Heart right ventricle (tissue), 16 donors: ENCODE results near the gene VCAN. TPM values are rescaled to one million over a fixed set of nuclear protein-coding genes. Genes with fewer than 3 reads are reported as not detected.

Source experiments
- ATAC-seq, 8 donors: fragments of 200-7000 bp; cut with Tn5 transposase; one replicate each; pipeline ENCODE4 v1.9.1; 2020; ENCODE audit warnings: mild to moderate bottlenecking in 8 of 8, moderate library complexity in 8 of 8, moderate number of reproducible peaks in 1 of 8
- DNase-seq, 2 donors: peaks; one replicate each; pipeline ENCODE4 v3.0.0-alpha.2; 2020
- H3K27ac ChIP-seq, 10 donors: fragments of 200-600 bp; sonication (generic) in 2 of 10; one replicate each; pipeline versions ENCODE4 v1.5.0 to v1.8.0; 2020 to 2022; ENCODE audit warnings: mild to moderate bottlenecking in 3 of 10
- H3K27me3 ChIP-seq, 7 donors: fragments of 200-600 bp; one replicate each; pipeline ENCODE4 v1.8.0; 2021 to 2022; ENCODE audit warnings: mild to moderate bottlenecking in 2 of 7
- H3K36me3 ChIP-seq, 9 donors: fragments of 200-600 bp; sonication (generic) in 1 of 9; one replicate each; pipeline versions ENCODE4 v1.5.0 to v1.8.0; 2020 to 2022; ENCODE audit warnings: mild to moderate bottlenecking in 2 of 9
- H3K4me1 ChIP-seq, 9 donors: fragments of 200-600 bp; sonication (generic) in 1 of 9; one replicate each; pipeline versions ENCODE4 v1.5.0 to v1.8.0; 2020 to 2022; ENCODE audit warnings: mild to moderate bottlenecking in 4 of 9
- H3K4me3 ChIP-seq, 10 donors: fragments of 200-600 bp; sonication (generic) in 2 of 10; one replicate each; pipeline versions ENCODE4 v1.5.0 to v1.8.0; 2020 to 2022; ENCODE audit warnings: mild to moderate bottlenecking in 7 of 10, moderate library complexity in 2 of 10
- H3K9me3 ChIP-seq, 11 donors: fragments of 200-600 bp in 10 of 11; sonication (generic) in 2 of 11; one replicate each; pipeline versions ENCODE4 v1.5.0 to v1.8.0; 2013 to 2022; ENCODE audit warnings: mild to moderate bottlenecking in 2 of 11, control low read depth in 1 of 11, moderate library complexity in 1 of 11
- CTCF ChIP-seq, 9 donors: fragments of 200-600 bp; sonication (generic) in 2 of 9; IDR thresholded peaks; one replicate each; pipeline versions ENCODE4 v1.5.0 to v1.8.0; 2021 to 2022; ENCODE audit warnings: antibody characterized with exemption in 9 of 9, mild to moderate bottlenecking in 5 of 9, moderate library complexity in 1 of 9
- WGBS, 2 donors: extraction: QIAGEN DNeasy Blood & Tissue Kit; methylation state at CpG; one replicate each; pipeline ENCODE4 v1.1.7; 2013; ENCODE audit warnings: inconsistent platforms in 1 of 2; 5-methylcytosine and 5-hydroxymethylcytosine counted together
- intact Hi-C, 10 donors: fragments of 100-400 bp; cut with DNase I; formaldehyde crosslinking; loops; one replicate each; pipeline versions ENCODE4 v1.11.1 to v1.14.2; 2022
- polyA plus RNA-seq, 2 donors: library from polyadenylated mRNA; stranded (reverse); fragments of 200-250 nt; gene quantifications; one replicate each; pipeline ENCODE4 v1.2.3, GENCODE V29; 2013
- total RNA-seq, 10 donors: library from RNA; stranded (reverse); fragmentation: NEBNext Ultra II Directional in 3 of 10; extraction: Animal tissue kit (Norgen Biotek cat#: 25700) in 3 of 10; gene quantifications; one replicate each; pipeline versions ENCODE4 v1.2.1 to v1.2.4, GENCODE V29; 2021 to 2023
- donor health status: Arrhythmogenic right ventricular cardiomyopathy.
- donor health status: ischemic (EF 13 %, LVEDD 7.1; RV severe dilation, severe dysfunction).
- donor health status: healthy with polysubstance abuse.
- donor health status: DM: no; HTN: yes; CAD: no.
- donor health status: DM: no; HTN: no; CAD: no.
- donor health status: ischemic (EF 25% LVEDD 6.9; RV normal size, moderate dysfunction).
- donor health status: ischemic (EF 25% LVEDD 5.7; RV mildly dilated, moderate dysfunction).
- donor health status: healthy.
- donor health status: DM: yes; HTN: yes; CAD: no.
- donor health status: Ischemic cardiomyopathy.
- donor health status: ischemic (EF 35%, LVEDD 5.7; RV mildly dilated, moderate dysfunction).
- donor health status: nonischemic (EF 11% LVEDD 7.7; RV severe dilation, severe dysfunction).
- donor health status: DM: yes; HTN: yes; CAD: no.
- donor health status: PGD.
- donor health status: ischemic (EF 29% LVEDD 5.4; RV normal size, mild dysfunction).
- donor health status: nonischemic (EF 23%, LVEDD 6.1; RV moderate dilation, normal function).

The VCAN gene
- total and polyA plus RNA-seq, 12 donors = 10.6 to 93.7 (median 26.3) TPM

GRCh38 chr5:83517072-83517687 lies 45.6 kb downstream of the VCAN start:
- H3K27me3 ChIP-seq = no peaks in the 10 kb centered on the region
- peaks cover 0 to 91% (median 0%) of the 10 kb centered on the region in 9 donors for H3K36me3 ChIP-seq
- intact Hi-C loops = no loop called here
- H3K4me1 ChIP-seq = peaks cover 0 to 4% (median 0%) of the 10 kb centered on the region in 9 donors
- 72 to 73% methylated on average over 1 of the region's 1 CpG for WGBS, 2 donors
- no peak for TF ChIP-seq CTCF (IDR thresholded peaks at IDR 0.05)
- no peaks in the 10 kb centered on the region for H3K9me3 ChIP-seq
- DNase-seq = no peak
- peak overlapping the region in 3 of 10 donors; percentile 2 to 22 (median 6) for H3K27ac ChIP-seq
- no peak overlapping the region for H3K4me3 ChIP-seq
- no peak for ATAC-seq

GRCh38 chr5:83517688-83518085 lies 46.1 kb downstream of the VCAN start:
- Histone ChIP-seq H3K27ac (no peak overlapping the region), H3K27me3 (no peaks in the 10 kb centered on the region), H3K4me1 (peaks cover 0 to 4% (median 0%) of the 10 kb centered on the region in 9 donors), H3K4me3 (no peak overlapping the region), H3K36me3 (peaks cover 0 to 91% (median 0%) of the 10 kb centered on the region in 9 donors), H3K9me3 (no peaks in the 10 kb centered on the region)
- intact Hi-C loops = no loop called here
- ATAC-seq (no peak), DNase-seq (no peak)
- 72 to 86% methylated on average over 1 of the region's 1 CpG for WGBS, 2 donors
- no peak for TF ChIP-seq CTCF (IDR thresholded peaks at IDR 0.05)

GRCh38 chr5:83518319-83519061 lies 46.9 kb downstream of the VCAN start:
- peak in 1 of 8 donors; percentile 35 for ATAC-seq
- intact Hi-C loops = no loop called here
- peaks cover 0 to 5% (median 0%) of the 10 kb centered on the region in 9 donors for H3K4me1 ChIP-seq
- DNase-seq = no peak
- H3K27me3 ChIP-seq = no peaks in the 10 kb centered on the region
- no peaks in the 10 kb centered on the region for H3K9me3 ChIP-seq
- TF ChIP-seq CTCF (IDR thresholded peaks at IDR 0.05) = no peak
- peaks cover 0 to 89% (median 0%) of the 10 kb centered on the region in 9 donors for H3K36me3 ChIP-seq
- H3K27ac ChIP-seq = no peak overlapping the region
- 78 to 82% methylated on average over 3 of the region's 3 CpGs for WGBS, 2 donors
- no peak overlapping the region for H3K4me3 ChIP-seq

GRCh38 chr5:83522446-83522845 lies 50.9 kb downstream of the VCAN start:
- no peak overlapping the region for H3K4me3 ChIP-seq
- no peaks in the 10 kb centered on the region for H3K9me3 ChIP-seq
- intact Hi-C loops = no loop called here
- TF ChIP-seq CTCF (IDR thresholded peaks at IDR 0.05) = no peak
- WGBS, 2 donors = 86 to 90% methylated on average over 2 of the region's 2 CpGs
- H3K27ac ChIP-seq = no peak overlapping the region
- H3K27me3 ChIP-seq = no peaks in the 10 kb centered on the region
- DNase-seq = no peak
- ATAC-seq = no peak
- peaks cover 0 to 74% (median 0%) of the 10 kb centered on the region in 9 donors for H3K36me3 ChIP-seq
- peaks cover 0 to 11% (median 0%) of the 10 kb centered on the region in 9 donors for H3K4me1 ChIP-seq
